AG20443 (cell line): ENCODE measurements around the gene LRRC18.

Experiments
- DNase-seq: peaks from one replicate; pipeline ENCODE4 v3.0.0; 2012; ENCODE audit warnings: low spot score, mixed read lengths

LRRC18 gene

GRCh38 chr10:48907730-48908129 is 31.9 kb downstream of the LRRC18 start:
- no peak for DNase-seq

DNA sequence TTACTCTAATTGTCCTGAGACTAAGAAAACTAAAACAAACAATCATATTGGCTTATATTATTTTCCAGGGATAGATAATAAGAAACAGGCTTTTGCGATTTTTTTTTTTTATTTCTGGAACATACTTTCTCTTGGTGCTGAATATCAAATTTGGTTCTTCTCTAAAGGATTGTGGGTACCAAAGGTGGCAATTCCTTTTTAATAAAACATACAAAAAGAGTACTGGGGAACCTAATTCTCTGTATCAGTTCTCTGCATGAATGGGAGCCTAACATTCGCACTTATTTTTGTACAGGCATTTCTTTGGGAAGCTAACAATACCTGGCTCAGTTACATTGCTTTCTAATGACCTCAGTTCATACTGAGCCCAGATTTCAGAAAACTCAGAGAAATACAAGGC is 32.8 kb downstream of the LRRC18 start:
- no peak for DNase-seq

GRCh38 chr10:48905311-48905710 is 34.3 kb downstream of the LRRC18 start:
- DNase-seq, result no peak

DNA sequence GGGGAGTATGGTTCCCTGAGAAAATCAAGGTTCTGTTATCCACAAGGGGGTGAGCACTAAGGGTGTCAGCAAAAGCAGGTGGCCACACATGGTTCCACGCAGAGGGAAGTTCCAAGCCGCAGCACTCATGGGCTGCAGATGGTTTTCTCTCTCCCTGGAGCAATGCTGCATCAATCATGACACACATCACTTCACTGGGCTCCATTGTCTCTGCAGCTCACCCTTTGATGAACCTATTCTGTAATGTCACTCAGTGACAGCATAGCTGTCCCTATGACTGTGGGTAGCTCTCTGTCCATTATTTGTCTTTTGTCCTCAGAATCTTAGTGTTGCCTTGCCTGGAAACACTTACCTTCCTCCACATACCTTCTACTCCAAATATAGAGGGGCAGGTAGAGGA is 34.8 kb downstream of the LRRC18 start:
- no peak for DNase-seq

DNA sequence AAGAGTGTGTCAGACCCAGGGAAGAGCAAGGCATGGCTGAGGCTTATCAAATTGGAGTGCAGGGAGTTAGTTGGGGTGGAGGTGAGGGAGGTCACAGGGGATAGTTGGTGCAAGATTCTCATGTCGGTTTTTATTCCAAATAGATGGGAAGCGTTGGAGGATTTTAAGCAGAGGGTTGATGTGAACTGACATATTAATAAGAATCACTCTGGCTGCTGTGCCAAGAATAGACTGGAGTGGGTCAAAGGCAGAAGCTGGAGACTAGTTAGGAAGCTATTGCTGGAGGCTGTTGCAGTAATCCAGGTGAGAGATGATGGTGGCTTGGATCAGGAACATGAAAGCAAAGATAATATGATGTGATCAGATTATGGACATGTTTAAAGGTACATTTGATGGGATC is 36.5 kb downstream of the LRRC18 start:
- no peak for DNase-seq

GRCh38 chr10:48902096-48902495 is 37.5 kb downstream of the LRRC18 start:
- no peak for DNase-seq

DNA sequence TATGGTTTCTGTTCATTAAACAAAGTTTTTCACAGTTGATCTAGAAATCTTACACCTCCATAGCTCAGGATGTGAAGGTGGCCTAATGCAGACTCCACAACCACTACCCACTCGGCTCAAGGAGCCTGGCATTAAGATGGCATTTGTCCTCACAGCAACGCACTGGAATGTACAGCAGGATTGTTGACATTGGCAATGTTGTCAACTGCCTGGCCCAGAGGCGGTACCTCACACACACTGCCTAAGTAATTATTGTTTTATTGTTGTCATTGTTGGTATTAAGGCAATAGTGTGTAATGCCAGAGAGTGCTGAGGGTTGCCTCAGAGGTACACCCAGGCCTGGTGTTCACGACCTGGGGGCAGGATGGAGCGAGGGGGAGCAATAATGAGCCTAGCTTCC is 38.3 kb downstream of the LRRC18 start:
- no peak for DNase-seq

GRCh38 chr10:48900371-48900801 is 39.3 kb downstream of the LRRC18 start:
- no peak for DNase-seq

DNA sequence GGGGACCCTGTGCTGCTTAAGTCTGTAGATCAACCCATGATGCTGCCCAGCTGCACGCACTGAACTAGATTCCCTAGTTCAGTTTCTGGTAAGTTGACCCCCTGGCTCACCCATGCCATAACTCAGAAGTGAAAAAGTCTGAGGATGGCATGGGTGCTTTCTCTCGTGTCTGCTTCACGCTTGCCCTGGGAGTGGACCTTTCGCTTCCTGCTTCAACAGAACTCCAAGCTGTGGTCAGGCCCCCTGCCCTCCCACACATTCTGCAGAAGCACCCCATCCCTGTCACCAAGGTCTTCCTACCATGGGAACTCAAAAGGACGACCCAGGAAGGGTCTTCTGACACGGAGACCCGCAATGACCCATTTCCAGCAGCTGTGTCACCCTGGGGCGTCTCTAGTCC is 39.9 kb downstream of the LRRC18 start:
- no peak for DNase-seq

- DNase-seq, result no peak
These were observed 41.2 kb downstream of the LRRC18 start for GRCh38 chr10:48898426-48898825.

DNA sequence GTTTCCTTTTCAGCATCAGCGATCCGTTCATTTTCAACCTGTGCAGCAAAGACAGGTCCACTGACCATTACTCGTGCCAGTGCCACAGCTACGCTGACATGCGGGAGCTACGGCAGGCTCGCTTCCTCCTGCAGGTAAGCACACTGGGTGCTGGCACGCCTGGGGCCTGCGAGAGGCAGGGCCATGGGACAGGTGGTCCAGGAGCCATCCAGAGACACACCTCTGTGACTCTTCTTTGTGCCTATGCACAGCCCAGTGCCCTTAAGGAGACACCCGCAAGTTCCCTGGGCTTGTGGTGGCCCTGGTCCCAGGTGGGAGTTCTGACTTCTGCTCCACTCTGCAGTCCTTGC is 42.2 kb downstream of the LRRC18 start:
- DNase-seq, result no peak

DNA sequence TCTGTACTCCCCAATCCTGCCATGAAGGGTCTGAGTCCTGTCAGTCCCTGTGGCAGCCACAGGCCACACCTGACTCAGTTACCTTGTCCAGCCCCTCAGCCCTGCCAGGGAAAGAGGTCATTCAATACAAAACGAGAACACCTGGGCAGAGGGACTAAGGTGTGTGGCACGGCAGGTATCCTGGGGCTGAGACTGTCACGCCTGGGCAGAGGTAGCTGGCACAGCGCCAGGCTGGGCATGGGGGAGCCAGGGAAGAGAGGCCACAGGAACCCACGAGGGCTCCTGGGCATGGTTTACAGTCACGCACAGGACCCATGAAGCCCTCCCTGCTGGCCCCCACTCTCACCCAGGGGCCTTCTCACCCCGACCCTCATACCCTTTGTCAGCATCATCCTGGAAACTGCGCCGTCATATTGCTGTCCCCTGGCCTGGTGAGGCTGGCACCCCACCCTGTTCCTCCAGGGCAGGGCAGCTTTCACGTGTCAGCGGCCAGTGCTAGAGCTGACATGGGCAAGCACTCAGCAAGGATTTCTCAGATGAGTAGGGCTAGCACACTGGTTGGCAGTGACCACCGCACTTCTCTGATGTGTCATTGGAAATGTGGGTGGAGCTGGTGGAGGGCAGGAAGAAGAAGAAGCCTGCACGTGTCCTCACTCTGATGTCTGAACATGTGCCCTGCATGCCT is 42.7 kb downstream of the LRRC18 start:
- DNase-seq, result peak; percentile 66

GRCh38 chr10:48895803-48896195 is 43.8 kb downstream of the LRRC18 start:
- no peak for DNase-seq

GRCh38 chr10:48894911-48895802 is 44.5 kb downstream of the LRRC18 start:
- DNase-seq, result no peak

DNA sequence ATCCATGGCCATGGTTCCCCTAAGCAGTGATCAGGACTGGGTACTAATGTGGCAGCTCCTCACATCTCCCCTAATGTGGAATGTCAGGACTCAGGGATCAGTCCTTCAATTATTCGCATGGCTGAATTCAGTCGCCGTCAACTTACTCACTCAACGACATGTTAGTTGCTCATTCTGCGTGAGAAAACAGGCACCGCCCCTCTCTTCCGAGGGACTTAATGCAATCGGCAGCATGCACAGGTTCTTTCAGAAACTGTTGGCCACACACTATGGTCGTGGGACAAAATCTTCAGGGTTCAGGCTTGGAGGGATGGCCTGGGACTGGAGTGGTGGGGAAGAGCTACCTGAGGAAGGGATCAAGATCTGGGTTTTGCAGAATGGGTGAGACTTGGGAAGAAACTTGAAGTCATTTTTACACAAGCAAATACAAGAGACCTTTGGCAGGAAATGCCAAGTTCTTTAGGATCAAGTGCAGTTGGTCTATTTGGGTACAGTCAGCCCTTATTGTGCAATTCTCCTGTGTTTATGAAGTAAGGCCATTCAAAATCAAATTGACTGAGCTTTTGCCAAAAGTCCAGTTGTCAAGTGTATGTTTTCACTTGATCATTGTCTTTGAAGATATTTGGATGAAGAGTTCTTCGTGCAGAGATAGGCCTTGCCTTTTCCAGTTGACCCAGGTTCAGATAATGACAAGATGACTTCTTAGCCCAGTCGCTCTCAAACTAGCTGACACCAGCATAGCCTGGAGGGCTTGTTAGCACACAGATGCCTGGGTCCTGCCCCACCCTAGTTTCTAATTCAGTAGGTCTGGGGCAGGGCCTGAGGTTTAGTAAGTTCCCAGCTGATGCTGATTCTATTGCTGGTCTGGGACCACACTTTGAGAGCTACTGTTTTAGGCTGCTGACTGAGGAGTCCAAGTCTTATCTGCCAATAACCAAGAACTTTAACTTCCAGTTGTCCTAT is 48.5 kb downstream of the LRRC18 start:
- no peak for DNase-seq

GRCh38 chr10:48887982-48888381 is 51.7 kb downstream of the LRRC18 start:
- DNase-seq, result no peak

DNA sequence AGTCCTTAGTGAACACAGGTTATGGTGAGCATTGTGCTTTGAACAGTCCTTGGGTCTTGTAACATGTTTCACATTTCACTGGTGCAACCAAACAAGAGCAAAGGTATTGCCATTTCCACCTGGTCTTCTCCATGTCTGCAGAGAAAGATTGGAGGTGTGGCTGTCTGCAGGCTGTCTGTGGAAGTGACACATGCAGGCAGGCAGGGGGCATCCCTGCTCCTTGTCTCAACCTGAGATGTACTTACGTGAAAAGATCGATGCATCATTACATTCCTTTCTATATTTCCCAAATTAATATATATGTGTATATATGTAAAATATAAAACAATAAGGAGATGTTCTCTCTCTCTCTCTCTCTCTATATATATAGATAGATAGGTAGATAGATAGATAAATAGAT is 54.3 kb downstream of the LRRC18 start:
- DNase-seq, result no peak

- no peak for DNase-seq
These were observed 55.2 kb downstream of the LRRC18 start for GRCh38 chr10:48884179-48885045.

GRCh38 chr10:48883701-48884100 is 55.9 kb downstream of the LRRC18 start:
- DNase-seq, result no peak

DNA sequence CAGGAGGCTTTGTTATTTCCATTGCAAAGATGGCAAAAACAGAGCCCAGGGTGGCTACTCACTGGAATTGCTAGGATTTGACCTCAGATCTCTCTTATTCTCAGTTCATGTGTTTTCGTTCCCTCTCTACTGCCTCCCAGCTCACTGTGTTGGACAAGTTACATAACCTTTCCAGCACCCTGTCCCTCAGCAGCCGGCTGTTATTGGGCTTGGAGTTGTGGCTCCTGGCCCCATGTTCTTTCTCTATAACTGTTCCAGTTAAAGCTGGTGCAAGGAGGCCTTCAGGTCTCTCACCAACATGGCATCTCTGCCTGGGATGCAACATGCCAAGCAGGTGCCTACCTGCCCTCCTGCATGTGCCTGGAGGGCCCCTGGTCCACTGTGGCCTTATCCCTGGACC is 56.8 kb downstream of the LRRC18 start:
- no peak for DNase-seq

DNA sequence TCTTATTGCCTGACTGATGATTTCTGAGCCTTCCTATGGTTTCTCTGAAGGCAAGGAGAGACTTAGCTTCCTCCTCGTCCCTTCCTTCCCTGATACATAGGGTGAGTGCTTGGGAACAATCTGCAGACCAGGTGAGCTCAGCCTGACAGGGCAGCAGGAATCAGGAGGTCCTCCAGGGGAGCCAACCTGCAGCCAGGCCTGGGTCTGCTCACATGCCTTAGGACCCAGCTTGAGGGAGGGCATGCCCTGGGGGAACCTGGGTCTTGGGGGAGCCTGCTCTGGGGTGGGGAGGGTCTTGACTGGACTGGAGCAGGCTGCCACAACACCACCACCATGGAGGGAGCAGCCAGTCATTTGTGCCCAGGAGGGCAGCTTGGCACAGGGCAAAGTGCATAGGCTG is 57.7 kb downstream of the LRRC18 start:
- DNase-seq, result no peak
